DLD1 (cell line): ENCODE results near the gene INO80C.

Experiments used
- in situ Hi-C: cut with HindIII; loops from 2 replicates; pipeline ENCODE4 v1.10.0; 2017; ENCODE audit warnings: low sequenced_read_pairs

Gene INO80C

DNA sequence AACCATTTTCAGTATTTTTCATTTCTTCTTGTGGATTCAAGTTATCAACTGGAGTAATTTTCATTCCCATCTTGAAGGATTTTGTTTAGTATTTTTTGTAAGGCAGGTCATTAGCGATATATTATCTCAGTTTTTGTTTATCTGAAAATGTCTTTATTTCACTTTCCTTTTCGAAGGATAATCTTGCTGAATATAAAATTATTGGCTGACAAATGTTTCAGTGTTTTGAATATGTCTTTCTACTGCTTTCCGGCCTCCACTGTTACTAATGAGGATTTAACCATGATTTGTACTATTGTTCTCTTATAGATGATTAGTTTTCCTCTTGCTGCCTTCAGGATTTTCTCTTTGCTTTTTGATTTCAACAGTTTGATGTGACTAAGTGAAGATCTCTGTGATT is 62.4 kb downstream of the INO80C start:
- in situ Hi-C loops, result no loop called here

- in situ Hi-C loops, result no loop called here
Observed at GRCh38 chr18:35432565-35433001, 65.2 kb downstream of the INO80C start.

GRCh38 chr18:35431374-35431741 is 66.4 kb downstream of the INO80C start:
- in situ Hi-C loops, result no loop called here

GRCh38 chr18:35430721-35431373 is 66.9 kb downstream of the INO80C start:
- in situ Hi-C loops, result no loop called here

- in situ Hi-C loops, result no loop called here
Observed at GRCh38 chr18:35426786-35427185, 71.0 kb downstream of the INO80C start.

DNA sequence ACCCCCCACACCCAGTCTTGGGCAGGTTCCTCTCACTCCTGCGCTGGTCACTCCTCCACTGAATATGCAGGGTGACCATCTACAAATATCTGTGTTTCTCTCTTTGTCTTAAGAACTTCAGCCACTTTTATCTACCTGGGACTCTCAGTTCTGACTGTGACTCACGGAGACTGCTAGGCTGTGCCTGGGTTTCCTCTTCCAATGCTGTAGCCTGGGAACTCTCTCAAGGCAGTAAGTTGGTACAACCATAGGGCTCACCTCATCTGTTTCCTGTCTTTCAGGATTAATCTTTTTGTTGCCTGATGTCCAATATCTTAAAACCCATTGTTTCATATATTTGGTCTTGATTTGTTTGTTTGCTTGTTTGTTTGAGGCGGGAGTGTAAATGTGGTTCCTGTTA is 73.4 kb downstream of the INO80C start:
- in situ Hi-C loops, result no loop called here

DNA sequence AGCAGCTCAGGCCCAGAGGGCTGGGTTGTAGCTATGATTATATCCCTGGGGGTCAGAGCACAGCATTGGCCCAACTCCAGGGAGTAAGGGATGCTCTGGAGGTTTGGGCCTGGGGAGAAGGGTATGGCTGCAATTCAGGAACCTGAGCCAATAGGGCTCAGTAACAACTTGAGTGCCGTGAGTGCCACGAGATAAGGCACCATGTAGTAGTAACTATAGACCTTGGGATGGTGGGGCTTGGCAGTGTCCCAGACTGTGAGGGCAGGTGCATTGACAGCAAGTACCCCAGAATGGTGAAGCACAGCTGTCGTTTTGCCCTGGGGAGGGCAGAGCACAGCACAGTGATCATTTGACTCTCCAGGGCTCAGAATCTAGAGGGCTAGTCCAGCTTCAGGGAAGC is 75.5 kb downstream of the INO80C start:
- in situ Hi-C loops, result no loop called here

DNA sequence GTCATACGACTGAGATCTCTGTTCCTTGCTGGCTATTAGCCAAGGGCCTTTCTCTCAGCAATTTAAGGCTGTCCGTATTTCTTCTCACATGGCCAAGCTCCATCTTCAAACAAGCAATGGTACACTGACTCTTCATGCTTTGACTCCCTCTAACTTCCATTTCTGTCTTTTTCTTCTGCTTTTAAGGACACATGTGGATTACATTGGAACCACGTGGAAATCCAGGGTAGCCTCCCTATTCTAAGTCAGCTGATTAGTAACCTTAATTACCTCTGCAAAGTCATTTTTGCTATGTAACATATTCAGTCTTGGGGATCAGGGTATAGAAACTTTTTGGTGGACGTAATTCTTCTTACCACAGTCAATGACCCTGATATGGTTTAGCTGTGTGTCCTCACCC is 79.2 kb downstream of the INO80C start:
- in situ Hi-C loops, result no loop called here
